CD4-positive, CD25-positive, alpha-beta regulatory T cell (primary cell): ENCODE measurements around the gene NR2F2. TPM values are rescaled to one million over a fixed set of nuclear protein-coding genes. Genes with fewer than 3 reads are reported as not detected.
A peak's percentile ranks its signal among the peaks of the same experiment; 100 is the strongest.

Source experiments
- ATAC-seq, 2 donors: fragments of 150-1000 bp; cut with Tn5 transposase; one replicate each; pipeline ENCODE4 v1.10.0; 2021; ENCODE audit warnings: low read depth in 2 of 2, moderate number of reproducible peaks in 2 of 2, moderate library complexity in 1 of 2
- DNase-seq, 3 donors: peaks; one replicate each; pipeline versions ENCODE4 v3.0.0 to v3.0.0-alpha.2; 2012 to 2022; ENCODE audit warnings: mixed read lengths in 1 of 3
- H3K27ac ChIP-seq: one replicate; pipeline ENCODE4 v1.7.0; 2013; ENCODE audit warnings: mild to moderate bottlenecking, low read length; ENCODE audit not compliant: insufficient read depth, poor library complexity, severe bottlenecking
- H3K27me3 ChIP-seq: one replicate; pipeline ENCODE4 v1.7.0; 2013; ENCODE audit warnings: low read length; ENCODE audit not compliant: control insufficient read depth, insufficient read depth
- H3K36me3 ChIP-seq: one replicate; pipeline ENCODE4 v1.7.0; 2013; ENCODE audit warnings: mild to moderate bottlenecking, low read length, moderate library complexity; ENCODE audit not compliant: control insufficient read depth, insufficient read depth
- H3K4me1 ChIP-seq: 2 replicates; pipeline ENCODE4 v1.7.0; 2013; ENCODE audit warnings: mild to moderate bottlenecking, low read length; ENCODE audit not compliant: insufficient read depth, control insufficient read depth, poor library complexity, severe bottlenecking
- H3K4me3 ChIP-seq: one replicate; pipeline ENCODE4 v1.7.0; 2013; ENCODE audit warnings: low read depth, mild to moderate bottlenecking, low read length, moderate library complexity
- H3K9me3 ChIP-seq, 2 experiments: 1 replicate in 1 of 2; 2 replicates in 1 of 2; pipeline ENCODE4 v1.7.0; 2013; ENCODE audit warnings: low read length in 2 of 2, mild to moderate bottlenecking in 1 of 2, moderate library complexity in 1 of 2; ENCODE audit not compliant: control insufficient read depth in 2 of 2
- H3K27ac Mint-ChIP-seq, 3 donors: one replicate each; pipeline ENCODE4 v1.8.0; 2020 to 2022; ENCODE audit warnings: mild to moderate bottlenecking in 3 of 3, mixed read lengths in 3 of 3, moderate library complexity in 2 of 3
- H3K27me3 Mint-ChIP-seq: one replicate; pipeline ENCODE4 v1.8.0; 2022; ENCODE audit warnings: mild to moderate bottlenecking, mixed read lengths
- H3K36me3 Mint-ChIP-seq: one replicate; pipeline ENCODE4 v1.8.0; 2020; ENCODE audit warnings: mixed read lengths
- H3K4me1 Mint-ChIP-seq, 4 donors: one replicate each; pipeline ENCODE4 v1.8.0; 2020 to 2022; ENCODE audit warnings: mixed read lengths in 4 of 4, mild to moderate bottlenecking in 1 of 4
- H3K4me3 Mint-ChIP-seq, 4 donors: one replicate each; pipeline ENCODE4 v1.8.0; 2020 to 2022; ENCODE audit warnings: mild to moderate bottlenecking in 4 of 4, mixed read lengths in 4 of 4, moderate library complexity in 3 of 4
- H3K9me3 Mint-ChIP-seq, 7 donors: one replicate each; pipeline ENCODE4 v1.8.0; 2020 to 2022; ENCODE audit warnings: mixed read lengths in 7 of 7, mild to moderate bottlenecking in 3 of 7, moderate library complexity in 2 of 7
- polyA plus RNA-seq, 4 donors: library from polyadenylated mRNA; unstranded; fragments of 300-500 nt; fragmentation: Illumina TruSeq; gene quantifications; one replicate each; pipeline ENCODE4 v1.2.3, GENCODE V29; 2021
- total RNA-seq: library from RNA; stranded (reverse); gene quantifications from one replicate; pipeline ENCODE4 v1.2.3, GENCODE V29; 2022

The NR2F2 gene
- total and polyA plus RNA-seq, 5 donors from 2014 or later, result not detected

- Histone ChIP-seq H3K27me3 (peaks cover 42% of the 10 kb centered on the region), H3K27ac (no peak overlapping the region), H3K4me1 (no peaks in the 10 kb centered on the region), H3K9me3 (peaks cover 0 to 3% of the 10 kb centered on the region in 2 experiments), H3K4me3 (no peak overlapping the region), H3K36me3 (no peaks in the 10 kb centered on the region)
- H3K4me3 Mint-ChIP-seq, result no peak overlapping the region
- peaks cover 6 to 27% (median 9%) of the 10 kb centered on the region in 4 donors for H3K4me1 Mint-ChIP-seq
- peaks cover 98% of the 10 kb centered on the region for H3K27me3 Mint-ChIP-seq
- no peaks in the 10 kb centered on the region for H3K36me3 Mint-ChIP-seq
- H3K27ac Mint-ChIP-seq, result no peak overlapping the region
- DNase-seq, result no peak
- H3K9me3 Mint-ChIP-seq, result peaks cover 0 to 21% (median 0%) of the 10 kb centered on the region in 7 donors
- no peak for ATAC-seq
These were observed 12.9 kb downstream of the NR2F2 start for GRCh38 chr15:96343113-96344059.

DNA sequence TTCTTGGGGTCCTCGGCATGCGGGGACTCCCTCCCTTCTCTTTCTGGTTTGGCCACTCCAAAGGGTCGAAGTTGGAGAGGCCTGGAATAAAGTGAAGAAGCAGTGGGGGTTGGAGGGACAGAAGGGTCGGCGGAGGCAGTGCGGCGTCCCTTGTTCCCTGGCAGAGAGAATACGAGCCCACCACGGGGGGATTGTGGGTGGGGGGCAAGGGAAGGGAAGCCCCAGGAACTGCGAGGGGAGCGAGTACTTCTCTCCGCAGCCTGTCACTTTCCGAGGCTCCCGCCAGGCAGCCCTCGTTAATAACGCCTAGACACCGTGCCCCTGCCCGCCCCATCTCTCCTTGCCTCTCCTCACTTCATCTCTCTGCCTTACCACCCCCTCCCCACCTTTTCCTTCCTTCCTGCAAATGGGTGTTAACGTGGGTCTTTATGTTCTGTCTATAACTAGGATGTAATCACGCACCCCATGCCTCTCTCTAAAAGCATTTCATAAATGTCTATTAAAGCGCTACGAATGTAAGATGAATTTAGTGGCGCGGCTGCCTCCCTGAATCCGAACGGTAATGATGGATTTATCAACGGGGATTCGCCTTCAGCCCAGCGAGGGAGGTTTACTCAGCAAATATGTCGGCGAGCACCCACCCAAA lies 13.7 kb downstream of the NR2F2 start:
- DNase-seq, result no peak
- H3K4me3 Mint-ChIP-seq, result no peak overlapping the region
- peak overlapping the region in 1 of 3 donors; percentile 69 for H3K27ac Mint-ChIP-seq

GRCh38 chr15:96344706-96345559 lies 14.4 kb downstream of the NR2F2 start:
- no peak for ATAC-seq
- Mint-ChIP-seq H3K4me3 (peak overlapping the region in 1 of 4 donors; percentile 13), H3K36me3 (no peaks in the 10 kb centered on the region), H3K27ac (peak overlapping the region in 1 of 3 donors; percentile 69), H3K9me3 (peaks cover 0 to 20% (median 3%) of the 10 kb centered on the region in 7 donors), H3K4me1 (peaks cover 6 to 26% (median 11%) of the 10 kb centered on the region in 4 donors), H3K27me3 (peaks cover 98% of the 10 kb centered on the region)
- Histone ChIP-seq H3K27ac (no peak overlapping the region), H3K27me3 (peaks cover 49% of the 10 kb centered on the region), H3K36me3 (no peaks in the 10 kb centered on the region), H3K9me3 (peaks cover 0 to 3% of the 10 kb centered on the region in 2 experiments), H3K4me1 (no peaks in the 10 kb centered on the region), H3K4me3 (no peak overlapping the region)
- DNase-seq, result no peak

More for the DNA sequence above, 13.7 kb downstream of the NR2F2 start:
- H3K4me3 ChIP-seq, result no peak overlapping the region
- Mint-ChIP-seq H3K36me3 (no peaks in the 10 kb centered on the region), H3K9me3 (peaks cover 0 to 24% (median 1%) of the 10 kb centered on the region in 7 donors), H3K27me3 (peaks cover 98% of the 10 kb centered on the region), H3K4me1 (peaks cover 6 to 27% (median 10%) of the 10 kb centered on the region in 4 donors)
- H3K4me1 ChIP-seq, result no peaks in the 10 kb centered on the region
- no peaks in the 10 kb centered on the region for H3K36me3 ChIP-seq
- peaks cover 0 to 3% of the 10 kb centered on the region in 2 experiments for H3K9me3 ChIP-seq
- peaks cover 49% of the 10 kb centered on the region for H3K27me3 ChIP-seq
- no peak overlapping the region for H3K27ac ChIP-seq
- no peak for ATAC-seq

DNA sequence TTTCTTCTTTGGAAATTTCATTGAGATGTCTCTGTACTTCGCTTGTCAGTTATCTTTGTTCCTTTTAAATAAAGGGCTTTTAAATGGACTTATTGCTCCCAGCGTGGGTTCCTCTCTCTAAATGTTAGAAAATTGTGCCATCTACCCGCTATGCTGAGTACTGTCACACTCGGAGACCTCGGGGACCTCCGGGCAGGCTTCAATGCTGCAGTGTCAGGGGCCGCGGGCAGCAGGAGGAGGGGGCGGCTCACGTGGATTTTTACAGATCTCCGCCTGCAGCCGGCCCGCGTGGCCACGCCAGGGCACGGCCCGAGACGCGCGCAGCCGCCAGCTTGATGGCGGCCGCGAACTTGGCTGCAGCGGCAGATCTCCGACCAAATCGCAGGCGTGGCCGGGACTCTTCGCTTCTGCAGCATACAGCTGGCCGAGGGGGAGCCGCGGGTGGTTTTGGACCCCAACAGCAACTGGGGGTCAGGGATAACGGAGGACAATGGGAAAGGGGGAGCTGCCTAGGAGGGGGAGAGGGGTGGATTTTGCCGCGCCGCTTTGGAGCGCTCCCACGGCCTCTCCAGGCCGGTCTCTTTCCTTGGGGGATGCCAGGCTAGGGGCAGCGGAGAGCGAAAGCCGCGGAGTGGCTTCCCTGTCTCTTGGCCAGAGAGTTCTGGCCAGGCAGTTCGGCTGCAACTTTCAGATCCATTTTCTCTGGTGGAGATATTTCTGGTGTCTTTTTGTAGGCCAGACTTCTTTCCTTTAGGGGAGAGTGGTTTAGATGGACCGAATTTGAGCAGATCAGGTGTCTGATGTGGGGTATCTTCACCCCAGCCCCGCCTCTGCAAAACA lies 15.3 kb downstream of the NR2F2 start:
- H3K27me3 Mint-ChIP-seq, result peaks cover 98% of the 10 kb centered on the region
- Histone ChIP-seq H3K27me3 (peaks cover 54% of the 10 kb centered on the region), H3K4me3 (no peak overlapping the region), H3K36me3 (no peaks in the 10 kb centered on the region), H3K4me1 (no peaks in the 10 kb centered on the region), H3K9me3 (peaks cover 0 to 3% of the 10 kb centered on the region in 2 experiments), H3K27ac (no peak overlapping the region)
- ATAC-seq (peak in 1 of 2 donors; percentile 31), DNase-seq (peak in 1 of 3 donors; percentile 25)
- H3K36me3 Mint-ChIP-seq, result no peaks in the 10 kb centered on the region
- H3K4me3 Mint-ChIP-seq, result no peak overlapping the region
- no peak overlapping the region for H3K27ac Mint-ChIP-seq
- H3K9me3 Mint-ChIP-seq, result peaks cover 0 to 19% (median 3%) of the 10 kb centered on the region in 7 donors
- peaks cover 3 to 17% (median 10%) of the 10 kb centered on the region in 4 donors for H3K4me1 Mint-ChIP-seq

- Mint-ChIP-seq H3K27me3 (peaks cover 99% of the 10 kb centered on the region), H3K4me3 (peak overlapping the region in 1 of 4 donors; percentile 21)
- no peaks in the 10 kb centered on the region for H3K4me1 ChIP-seq
These were observed 16.0 kb downstream of the NR2F2 start for GRCh38 chr15:96346409-96346970.

GRCh38 chr15:96347181-96348111 lies 16.9 kb downstream of the NR2F2 start:
- Mint-ChIP-seq H3K9me3 (peaks cover 0 to 11% (median 3%) of the 10 kb centered on the region in 7 donors), H3K27me3 (peaks cover 99% of the 10 kb centered on the region), H3K36me3 (no peaks in the 10 kb centered on the region), H3K27ac (no peak overlapping the region), H3K4me3 (no peak overlapping the region), H3K4me1 (peaks cover 3 to 19% (median 10%) of the 10 kb centered on the region in 4 donors)
- H3K4me3 ChIP-seq, result no peak overlapping the region
- no peaks in the 10 kb centered on the region for H3K36me3 ChIP-seq
- no peak for DNase-seq
- H3K9me3 ChIP-seq, result no peaks in the 10 kb centered on the region
- H3K27me3 ChIP-seq, result peaks cover 62% of the 10 kb centered on the region
- no peaks in the 10 kb centered on the region for H3K4me1 ChIP-seq
- no peak for ATAC-seq
- H3K27ac ChIP-seq, result no peak overlapping the region

More at GRCh38 chr15:96346409-96346970, 16.0 kb downstream of the NR2F2 start:
- Histone ChIP-seq H3K4me3 (no peak overlapping the region), H3K27me3 (peaks cover 61% of the 10 kb centered on the region), H3K27ac (no peak overlapping the region), H3K36me3 (no peaks in the 10 kb centered on the region), H3K9me3 (peaks cover 0 to 3% of the 10 kb centered on the region in 2 experiments)
- Mint-ChIP-seq H3K4me1 (peaks cover 3 to 17% (median 10%) of the 10 kb centered on the region in 4 donors), H3K27ac (no peak overlapping the region), H3K36me3 (no peaks in the 10 kb centered on the region), H3K9me3 (peaks cover 0 to 15% (median 3%) of the 10 kb centered on the region in 7 donors)
- DNase-seq (no peak), ATAC-seq (no peak)
